ENCODE results near the gene C1QL1.

Gene C1QL1

GRCh38 chr17:44976206-44976605 is 8.1 kb upstream of the C1QL1 start:
- ChIA-PET CTCF (interaction anchor here (1.0 to 1.9 kb wide), 5 partner anchors 22 to 159 kb away, joined by 3 to 5 read pairs (median 4); partner anchors contain the start of gene ACBD4), POLR2A (interaction anchor here (1.3 kb wide), 1 partner anchor 44 kb away, joined by 3 read pairs; no protein-coding TSS in a partner anchor)
- DNase-seq (ENCODE audit: extremely low spot score) = no peak
- TF ChIP-seq CTCF (IDR thresholded peaks at IDR 0.05; ENCODE audit: control extremely low read depth, extremely low read depth, low read depth, missing control alignments) = no peak

- POLR2A ChIA-PET = no interaction called here
- no peak for DNase-seq (ENCODE audit: extremely low spot score)
- no peak for TF ChIP-seq CTCF (IDR thresholded peaks at IDR 0.05; ENCODE audit: control extremely low read depth, extremely low read depth, low read depth, missing control alignments)
- CTCF ChIA-PET = interaction anchor here (0.7 to 1.8 kb wide), 2 partner anchors 53 to 162 kb away, joined by 4 to 6 read pairs; partner anchors contain the start of gene ACBD4
Measured at GRCh38 chr17:44972953-44973352, 4.8 kb upstream of the C1QL1 start.

GRCh38 chr17:44971776-44972483 is 3.8 kb upstream of the C1QL1 start:
- no peak for TF ChIP-seq CTCF (IDR thresholded peaks at IDR 0.05; ENCODE audit: control extremely low read depth, extremely low read depth, low read depth, missing control alignments)
- ChIA-PET CTCF (interaction anchor here (0.7 to 1.9 kb wide), 5 partner anchors 10 to 163 kb away, joined by 3 to 6 read pairs (median 4); partner anchors contain the start of gene ACBD4), POLR2A (interaction anchor here (1.5 kb wide), 1 partner anchor 177 kb away, joined by 6 read pairs; no protein-coding TSS in a partner anchor)
- DNase-seq (ENCODE audit: extremely low spot score) = no peak

GRCh38 chr17:44970136-44970741 is 2.1 kb upstream of the C1QL1 start:
- ChIA-PET CTCF (interaction anchor here (0.7 to 1.7 kb wide), 5 partner anchors 12 to 195 kb away, joined by 3 to 5 read pairs (median 3); no protein-coding TSS in a partner anchor), POLR2A (interaction anchor here (0.6 to 1.5 kb wide), 2 partner anchors 178 to 740 kb away, joined by 6 to 7 read pairs; no protein-coding TSS in a partner anchor)
- DNase-seq (ENCODE audit: extremely low spot score) = no peak
- no peak for TF ChIP-seq CTCF (IDR thresholded peaks at IDR 0.05; ENCODE audit: control extremely low read depth, extremely low read depth, low read depth, missing control alignments)

- ChIA-PET POLR2A (no interaction called here), CTCF (interaction anchor here (0.7 to 1.7 kb wide), 6 partner anchors 8 to 51 kb away, joined by 3 to 5 read pairs (median 4); no protein-coding TSS in a partner anchor)
- DNase-seq (ENCODE audit: extremely low spot score) = no peak
- no peak for TF ChIP-seq CTCF (IDR thresholded peaks at IDR 0.05; ENCODE audit: control extremely low read depth, extremely low read depth, low read depth, missing control alignments)
Measured at GRCh38 chr17:44969144-44969780, 1.2 kb upstream of the C1QL1 start.

- no peak for TF ChIP-seq CTCF (IDR thresholded peaks at IDR 0.05; ENCODE audit: control extremely low read depth, extremely low read depth, low read depth, missing control alignments)
- no peak for DNase-seq (ENCODE audit: extremely low spot score)
- POLR2A ChIA-PET = interaction anchor here (0.6 to 0.7 kb wide), 3 partner anchors 22 to 78 kb away, joined by 3 to 4 read pairs (median 4); no protein-coding TSS in a partner anchor
- CTCF ChIA-PET = no interaction called here
Measured at GRCh38 chr17:44967907-44968224, 237 bp downstream of the C1QL1 start.

Data from GM10248 (cell line).